Trophoblast cell (in vitro differentiated cells and primary cell): Measurements from ENCODE around the gene ARHGAP6.

Experiments used
- DNase-seq, 2 donors: peaks; one replicate each; pipeline ENCODE4 v3.0.0-alpha.2; 2016
- H2AFZ ChIP-seq: 2 replicates; pipeline ENCODE4 v1.6.1; 2013; ENCODE audit warnings: low read length, moderate library complexity, mild to moderate bottlenecking; ENCODE audit not compliant: insufficient read depth, poor library complexity
- H2AK5ac ChIP-seq: 2 replicates; pipeline ENCODE4 v1.6.1; 2013; ENCODE audit warnings: mild to moderate bottlenecking, low read length
- H2BK120ac ChIP-seq: 2 replicates; pipeline ENCODE4 v1.6.1; 2013; ENCODE audit warnings: low read length, mild to moderate bottlenecking, moderate library complexity; ENCODE audit not compliant: insufficient read depth, poor library complexity
- H2BK12ac ChIP-seq: 2 replicates; pipeline ENCODE4 v1.6.1; 2013; ENCODE audit warnings: mild to moderate bottlenecking, low read length, moderate library complexity
- H2BK5ac ChIP-seq: 2 replicates; pipeline ENCODE4 v1.6.1; 2013; ENCODE audit warnings: low read length, low read depth, moderate library complexity, mild to moderate bottlenecking; ENCODE audit not compliant: poor library complexity
- H3K14ac ChIP-seq: 2 replicates; pipeline ENCODE4 v1.6.1; 2013; ENCODE audit warnings: mild to moderate bottlenecking, low read length
- H3K18ac ChIP-seq: 2 replicates; pipeline ENCODE4 v1.6.1; 2013; ENCODE audit warnings: mild to moderate bottlenecking, low read length
- H3K23ac ChIP-seq: 2 replicates; pipeline ENCODE4 v1.6.1; 2013; ENCODE audit warnings: low read length
- H3K27ac ChIP-seq: 2 replicates; pipeline ENCODE4 v1.5.1; 2013; ENCODE audit warnings: low read depth, mild to moderate bottlenecking, inconsistent platforms, low read length, moderate library complexity
- H3K27me3 ChIP-seq: 2 replicates; pipeline ENCODE4 v1.6.1; 2013; ENCODE audit warnings: inconsistent platforms, mild to moderate bottlenecking, low read length, moderate library complexity; ENCODE audit not compliant: insufficient read depth
- H3K36me3 ChIP-seq, 2 experiments: 1 replicate in 1 of 2; 2 replicates in 1 of 2; pipeline ENCODE4 v1.6.1; 2013; ENCODE audit warnings: low read length in 2 of 2, mild to moderate bottlenecking in 2 of 2, moderate library complexity in 1 of 2; ENCODE audit not compliant: insufficient read depth in 2 of 2, control insufficient read depth in 1 of 2
- H3K4ac ChIP-seq: 2 replicates; pipeline ENCODE4 v1.6.1; 2013; ENCODE audit warnings: low read depth, mild to moderate bottlenecking, low read length, moderate library complexity
- H3K4me1 ChIP-seq, 2 experiments: 1 replicate in 1 of 2; 2 replicates in 1 of 2; pipeline ENCODE4 v1.6.1; 2013; ENCODE audit warnings: low read length in 2 of 2, mild to moderate bottlenecking in 2 of 2, moderate library complexity in 1 of 2; ENCODE audit not compliant: insufficient read depth in 2 of 2, control insufficient read depth in 1 of 2
- H3K4me2 ChIP-seq: 2 replicates; pipeline ENCODE4 v1.6.1; 2013; ENCODE audit warnings: inconsistent platforms, mild to moderate bottlenecking, low read length, moderate library complexity
- H3K4me3 ChIP-seq: 2 replicates; pipeline ENCODE4 v1.5.1; 2013; ENCODE audit warnings: mild to moderate bottlenecking, low read depth, low read length, inconsistent platforms
- H3K79me1 ChIP-seq: one replicate; pipeline ENCODE4 v1.6.1; 2013; ENCODE audit warnings: low read length
- H3K79me2 ChIP-seq: 2 replicates; pipeline ENCODE4 v1.6.1; 2013; ENCODE audit warnings: low read length, mild to moderate bottlenecking; ENCODE audit not compliant: control insufficient read depth, insufficient read depth, poor library complexity
- H3K9ac ChIP-seq: 2 replicates; pipeline ENCODE4 v1.6.1; 2013; ENCODE audit warnings: mild to moderate bottlenecking, low read length
- H3K9me3 ChIP-seq: 2 replicates; pipeline ENCODE4 v1.6.1; 2013; ENCODE audit warnings: low read depth, mild to moderate bottlenecking, control low read depth, inconsistent platforms, low read length; ENCODE audit not compliant: insufficient read depth
- H4K12ac ChIP-seq: 2 replicates; pipeline ENCODE4 v1.6.1; 2013; ENCODE audit warnings: low read depth, mild to moderate bottlenecking, low read length, moderate library complexity
- H4K8ac ChIP-seq: 2 replicates; pipeline ENCODE4 v1.6.1; 2013; ENCODE audit warnings: low read depth, mild to moderate bottlenecking, low read length, moderate library complexity
- H4K91ac ChIP-seq: one replicate; pipeline ENCODE4 v1.6.1; 2013; ENCODE audit warnings: low read depth, mild to moderate bottlenecking, low read length, moderate library complexity
- WGBS: extraction: QIAGEN DNeasy Blood & Tissue Kit; methylation state at CpG from one replicate; pipeline ENCODE4 v1.1.7; 2013; ENCODE audit warnings: missing lambda C conversion rate; ENCODE audit not compliant: insufficient read length, insufficient coverage; ENCODE audit errors: extremely low coverage; 5-methylcytosine and 5-hydroxymethylcytosine counted together

ARHGAP6 gene

DNA sequence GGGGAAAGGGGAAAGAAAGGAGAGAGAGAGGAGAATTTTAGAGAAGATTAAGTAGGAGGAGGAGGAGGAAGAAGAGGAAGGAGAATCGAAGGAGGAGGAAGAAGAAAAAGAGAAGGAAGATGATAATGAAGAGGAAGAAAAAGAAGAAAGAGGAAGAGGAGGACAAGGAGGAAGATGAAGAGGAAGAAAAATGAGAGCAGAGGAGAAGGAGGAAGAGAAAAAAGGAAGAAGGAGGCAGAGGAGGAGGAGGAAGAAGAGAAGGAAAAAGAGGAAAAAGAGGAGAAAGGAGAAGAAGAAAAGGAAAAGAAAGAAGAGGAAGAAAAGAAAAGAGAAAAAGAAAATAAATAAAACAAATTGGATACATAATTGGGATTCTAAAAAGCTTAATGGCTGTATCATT, 181.4 kb downstream of the ARHGAP6 start:
- 94% methylated on average over 1 of the region's 1 CpG for WGBS
- H4K91ac ChIP-seq: no peak overlapping the region
- no peak overlapping the region for H2BK12ac ChIP-seq
- H3K14ac ChIP-seq: no peak overlapping the region
- H3K9ac ChIP-seq: no peak overlapping the region
- no peak overlapping the region for H4K12ac ChIP-seq
- no peaks in the 10 kb centered on the region for H3K79me1 ChIP-seq
- H3K4me2 ChIP-seq: no peak overlapping the region
- H2BK120ac ChIP-seq: no peak overlapping the region
- H3K4me1 ChIP-seq: no peaks in the 10 kb centered on the region
- DNase-seq: no peak
- H3K18ac ChIP-seq: no peak overlapping the region
- no peaks in the 10 kb centered on the region for H3K36me3 ChIP-seq
- H3K27me3 ChIP-seq: no peaks in the 10 kb centered on the region
- H3K79me2 ChIP-seq: no peaks in the 10 kb centered on the region
- H2AK5ac ChIP-seq: no peak overlapping the region
- no peak overlapping the region for H2AFZ ChIP-seq
- no peak overlapping the region for H3K4ac ChIP-seq
- no peak overlapping the region for H3K27ac ChIP-seq
- H3K4me3 ChIP-seq: no peak overlapping the region
- no peak overlapping the region for H2BK5ac ChIP-seq
- no peaks in the 10 kb centered on the region for H3K9me3 ChIP-seq
- no peak overlapping the region for H3K23ac ChIP-seq
- no peak overlapping the region for H4K8ac ChIP-seq

DNA sequence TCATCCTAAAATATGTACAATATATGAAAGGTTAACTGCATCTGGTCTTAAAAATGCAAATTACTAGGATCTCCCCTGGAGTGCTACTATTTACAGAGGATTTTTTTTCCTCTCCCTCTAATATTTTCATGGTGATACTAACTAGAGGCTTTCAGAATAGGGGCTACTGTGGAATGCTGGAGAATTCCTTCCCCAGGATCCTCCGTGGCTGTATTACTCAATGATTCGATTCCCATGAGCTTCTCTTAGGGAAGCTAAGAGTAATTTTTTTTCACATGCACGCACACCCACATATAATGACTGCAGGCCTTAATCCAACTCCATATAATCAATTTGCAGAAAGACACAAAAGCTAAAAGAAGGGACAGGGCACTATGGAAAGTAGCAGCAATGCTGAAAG, 184.7 kb downstream of the ARHGAP6 start:
- Histone ChIP-seq H2AK5ac (no peak overlapping the region), H3K4me2 (no peak overlapping the region), H3K14ac (no peak overlapping the region), H3K27me3 (no peaks in the 10 kb centered on the region), H3K36me3 (no peaks in the 10 kb centered on the region), H4K91ac (no peak overlapping the region), H4K8ac (no peak overlapping the region), H3K4me3 (no peak overlapping the region), H4K12ac (no peak overlapping the region), H2BK120ac (no peak overlapping the region), H3K9me3 (no peaks in the 10 kb centered on the region), H3K79me1 (no peaks in the 10 kb centered on the region), H3K18ac (no peak overlapping the region), H3K23ac (no peak overlapping the region), H3K79me2 (no peaks in the 10 kb centered on the region), H3K9ac (no peak overlapping the region), H2BK12ac (no peak overlapping the region), H2BK5ac (no peak overlapping the region), H2AFZ (no peak overlapping the region), H3K27ac (no peak overlapping the region), H3K4ac (no peak overlapping the region), H3K4me1 (no peaks in the 10 kb centered on the region)
- no CpG with 5 or more reads among the region's 3 CpGs for WGBS
- DNase-seq: no peak

DNA sequence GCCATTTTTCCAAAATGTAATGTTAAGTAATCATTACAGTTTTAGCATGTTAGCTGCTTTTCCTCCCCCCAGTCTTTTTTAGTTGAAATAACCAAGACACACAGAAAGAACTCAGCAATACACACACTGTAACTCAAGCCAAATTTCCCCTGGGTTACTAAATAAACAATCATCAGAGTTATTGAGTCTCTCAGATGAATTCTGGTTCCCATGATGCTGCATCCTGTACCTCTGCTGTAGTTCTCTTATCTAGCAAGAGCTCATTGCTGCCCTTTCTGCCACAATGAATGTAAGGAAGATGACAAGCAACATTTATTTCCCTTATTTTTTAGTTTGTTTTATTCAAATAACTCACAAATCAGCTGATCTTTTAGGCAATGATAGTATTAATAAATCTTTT, 185.1 kb downstream of the ARHGAP6 start:
- Histone ChIP-seq H3K23ac (no peak overlapping the region), H2BK5ac (no peak overlapping the region), H2BK120ac (no peak overlapping the region), H3K79me2 (no peaks in the 10 kb centered on the region), H3K4me1 (no peaks in the 10 kb centered on the region), H4K8ac (no peak overlapping the region), H3K9me3 (no peaks in the 10 kb centered on the region), H3K9ac (no peak overlapping the region), H4K91ac (no peak overlapping the region), H4K12ac (no peak overlapping the region), H3K18ac (no peak overlapping the region), H2AFZ (no peak overlapping the region), H2AK5ac (no peak overlapping the region), H3K36me3 (no peaks in the 10 kb centered on the region), H3K4me2 (no peak overlapping the region), H3K14ac (no peak overlapping the region), H3K79me1 (no peaks in the 10 kb centered on the region), H2BK12ac (no peak overlapping the region), H3K27me3 (no peaks in the 10 kb centered on the region), H3K27ac (no peak overlapping the region), H3K4ac (no peak overlapping the region), H3K4me3 (no peak overlapping the region)
- DNase-seq: no peak

DNA sequence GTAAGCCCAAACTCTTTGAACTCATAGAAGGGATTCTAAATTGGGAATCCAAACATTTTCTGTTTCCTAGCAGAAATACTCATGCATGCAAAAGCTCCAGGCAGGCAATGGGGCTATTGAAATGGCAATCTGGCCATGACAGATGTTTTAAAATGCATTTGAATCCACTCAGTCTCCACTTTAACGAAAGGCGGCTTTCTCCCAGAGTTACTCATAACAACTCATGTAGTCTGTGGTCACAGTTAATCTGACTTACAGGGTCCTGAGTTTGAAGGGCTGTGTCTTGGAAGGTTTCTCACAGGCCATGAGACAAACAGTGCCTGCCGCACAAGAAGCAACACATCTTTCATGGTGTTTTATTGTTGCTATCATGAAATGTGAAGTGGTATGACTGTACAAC, 186.8 kb downstream of the ARHGAP6 start:
- H3K14ac ChIP-seq: no peak overlapping the region
- H3K79me2 ChIP-seq: no peaks in the 10 kb centered on the region
- H3K27me3 ChIP-seq: no peaks in the 10 kb centered on the region
- no peak overlapping the region for H2BK120ac ChIP-seq
- H3K4ac ChIP-seq: no peak overlapping the region
- H3K4me3 ChIP-seq: no peak overlapping the region
- H4K8ac ChIP-seq: no peak overlapping the region
- no peak overlapping the region for H3K9ac ChIP-seq
- no peaks in the 10 kb centered on the region for H3K36me3 ChIP-seq
- no peak overlapping the region for H2AK5ac ChIP-seq
- no peak for DNase-seq
- no peak overlapping the region for H2AFZ ChIP-seq
- no peak overlapping the region for H3K18ac ChIP-seq
- H3K27ac ChIP-seq: no peak overlapping the region
- no peak overlapping the region for H3K23ac ChIP-seq
- no peak overlapping the region for H4K91ac ChIP-seq
- no peak overlapping the region for H2BK5ac ChIP-seq
- H3K9me3 ChIP-seq: no peaks in the 10 kb centered on the region
- H3K79me1 ChIP-seq: no peaks in the 10 kb centered on the region
- peaks cover 0 to 2% of the 10 kb centered on the region in 2 experiments for H3K4me1 ChIP-seq
- no peak overlapping the region for H3K4me2 ChIP-seq
- WGBS: no CpG with 5 or more reads among the region's 3 CpGs
- H4K12ac ChIP-seq: no peak overlapping the region
- H2BK12ac ChIP-seq: no peak overlapping the region
